Measurements from ENCODE around the gene DENND4A. TPM values are rescaled to one million over a fixed set of nuclear protein-coding genes. Genes with fewer than 3 reads are reported as not detected.

DENND4A gene
- 11.1 and 19.0 TPM in 2 replicates for total RNA-seq (2014; rRNA removed; shearing (Covaris generic))

- peak; percentile 98 for DNase-seq (ENCODE audit: low read depth)
Measured at GRCh38 chr15:65792138-65792987, at the start of gene DENND4A. TSS of gene DENND4A (minus strand) at chr15:65792293. CDS start at chr15:65756450, 35,843 bp downstream.

- DNase-seq (ENCODE audit: low read depth) = peak; percentile 24
Measured at GRCh38 chr15:65841121-65841930, 49.2 kb upstream of the DENND4A start.

- DNase-seq (ENCODE audit: low read depth) = no peak
Measured at GRCh38 chr15:65839985-65840384, 47.9 kb upstream of the DENND4A start.

GRCh38 chr15:65839354-65839901 lies 47.3 kb upstream of the DENND4A start:
- DNase-seq (ENCODE audit: low read depth) = no peak

- DNase-seq (ENCODE audit: low read depth) = no peak
Measured at GRCh38 chr15:65837301-65838294, 45.5 kb upstream of the DENND4A start.

- no peak for DNase-seq (ENCODE audit: low read depth)
Measured at GRCh38 chr15:65836665-65837064, 44.6 kb upstream of the DENND4A start.

GRCh38 chr15:65835447-65835846 lies 43.4 kb upstream of the DENND4A start:
- no peak for DNase-seq (ENCODE audit: low read depth)

- no peak for DNase-seq (ENCODE audit: low read depth)
Measured at GRCh38 chr15:65834603-65835282, 42.6 kb upstream of the DENND4A start.

- DNase-seq (ENCODE audit: low read depth) = no peak
Measured at GRCh38 chr15:65833501-65834205, 41.6 kb upstream of the DENND4A start.

GRCh38 chr15:65832549-65833364 lies 40.7 kb upstream of the DENND4A start:
- peak; percentile 94 for DNase-seq (ENCODE audit: low read depth)

GRCh38 chr15:65829130-65829764 lies 37.2 kb upstream of the DENND4A start:
- DNase-seq (ENCODE audit: low read depth) = peak; percentile 14

- DNase-seq (ENCODE audit: low read depth) = no peak
Measured at GRCh38 chr15:65828585-65828984, 36.5 kb upstream of the DENND4A start.

GRCh38 chr15:65827065-65827464 lies 35.0 kb upstream of the DENND4A start:
- DNase-seq (ENCODE audit: low read depth) = no peak

- peak; percentile 22 for DNase-seq (ENCODE audit: low read depth)
Measured at GRCh38 chr15:65824941-65825544, 33.0 kb upstream of the DENND4A start.

GRCh38 chr15:65824031-65824743 lies 32.1 kb upstream of the DENND4A start:
- peak; percentile 69 for DNase-seq (ENCODE audit: low read depth)

- no peak for DNase-seq (ENCODE audit: low read depth)
Measured at GRCh38 chr15:65822316-65822715, 30.2 kb upstream of the DENND4A start.

GRCh38 chr15:65821070-65821469 lies 29.0 kb upstream of the DENND4A start:
- no peak for DNase-seq (ENCODE audit: low read depth)

Data from RPMI7951 (cell line).